Mesenchymal stem cell (in vitro differentiated cells and primary cell): ENCODE measurements around the gene FBXW9.

Experiments used
- DNase-seq: peaks from one replicate; pipeline ENCODE4 v3.0.0-alpha.2; 2013
- H2AFZ ChIP-seq: one replicate; pipeline ENCODE4 v1.6.1; 2013; ENCODE audit warnings: low read depth, mild to moderate bottlenecking, control low read depth, inconsistent platforms, low read length, moderate library complexity
- H2AK5ac ChIP-seq: 2 replicates; pipeline ENCODE4 v1.6.1; 2013; ENCODE audit warnings: low read length, moderate library complexity, mild to moderate bottlenecking, inconsistent platforms; ENCODE audit not compliant: severe bottlenecking
- H2BK120ac ChIP-seq: one replicate; pipeline ENCODE4 v1.6.1; 2013; ENCODE audit warnings: low read depth, mild to moderate bottlenecking, inconsistent platforms, low read length, moderate library complexity
- H2BK12ac ChIP-seq, 2 experiments: one replicate each; pipeline ENCODE4 v1.6.1; 2013; ENCODE audit warnings: inconsistent platforms in 2 of 2, low read length in 2 of 2, mild to moderate bottlenecking in 2 of 2, moderate library complexity in 2 of 2, control low read depth in 1 of 2
- H2BK15ac ChIP-seq: one replicate; pipeline ENCODE4 v1.6.1; 2013; ENCODE audit warnings: mild to moderate bottlenecking, low read depth, inconsistent platforms; ENCODE audit not compliant: poor library complexity, severe bottlenecking
- H2BK5ac ChIP-seq: 2 replicates; pipeline ENCODE4 v1.6.1; 2013; ENCODE audit warnings: low read depth, mild to moderate bottlenecking, low read length, control low read depth, inconsistent platforms; ENCODE audit not compliant: poor library complexity, severe bottlenecking
- H3K14ac ChIP-seq, 2 experiments: one replicate each; pipeline ENCODE4 v1.6.1; 2013; ENCODE audit warnings: inconsistent platforms in 2 of 2, low read length in 2 of 2, control low read depth in 1 of 2, mild to moderate bottlenecking in 1 of 2, moderate library complexity in 1 of 2
- H3K18ac ChIP-seq, 2 experiments: one replicate each; pipeline ENCODE4 v1.6.1; 2013; ENCODE audit warnings: inconsistent platforms in 2 of 2, low read length in 2 of 2, control low read depth in 1 of 2, low read depth in 1 of 2, mild to moderate bottlenecking in 1 of 2
- H3K23ac ChIP-seq, 2 experiments: one replicate each; pipeline ENCODE4 v1.6.1; 2013; ENCODE audit warnings: inconsistent platforms in 2 of 2, low read length in 2 of 2, mild to moderate bottlenecking in 2 of 2, moderate library complexity in 2 of 2, control low read depth in 1 of 2
- H3K27ac ChIP-seq: 2 replicates; pipeline ENCODE4 v1.5.1; 2013; ENCODE audit warnings: mild to moderate bottlenecking, moderate library complexity, low read length, control low read depth, inconsistent platforms; ENCODE audit not compliant: poor library complexity, severe bottlenecking
- H3K27me3 ChIP-seq, 2 experiments: 2 replicates each; pipeline versions ENCODE4 v1.6.1 to v1.7.0; 2013; ENCODE audit warnings: low read length in 2 of 2, mild to moderate bottlenecking in 2 of 2, moderate library complexity in 2 of 2, control low read depth in 1 of 2, inconsistent platforms in 1 of 2; ENCODE audit not compliant: control insufficient read depth in 1 of 2, insufficient read depth in 1 of 2
- H3K36me3 ChIP-seq, 2 experiments: 2 replicates each; pipeline versions ENCODE4 v1.6.1 to v1.7.0; 2013; ENCODE audit warnings: low read length in 2 of 2, control low read depth in 1 of 2, inconsistent platforms in 1 of 2, low read depth in 1 of 2, mild to moderate bottlenecking in 1 of 2; ENCODE audit not compliant: insufficient read depth in 2 of 2, control insufficient read depth in 1 of 2
- H3K4ac ChIP-seq, 2 experiments: one replicate each; pipeline ENCODE4 v1.6.1; 2013; ENCODE audit warnings: inconsistent platforms in 2 of 2, low read length in 2 of 2, mild to moderate bottlenecking in 2 of 2, moderate library complexity in 2 of 2, control low read depth in 1 of 2, low read depth in 1 of 2
- H3K4me1 ChIP-seq: 2 replicates; pipeline ENCODE4 v1.6.1; 2013; ENCODE audit warnings: low read depth, low read length, control low read depth; ENCODE audit not compliant: control insufficient read depth, insufficient read depth
- H3K4me2 ChIP-seq: 2 replicates; pipeline ENCODE4 v1.6.1; 2013; ENCODE audit warnings: low read length, mild to moderate bottlenecking, inconsistent platforms; ENCODE audit not compliant: poor library complexity, severe bottlenecking
- H3K4me3 ChIP-seq, 2 experiments: 2 replicates each; pipeline versions ENCODE4 v1.5.1 to v1.7.0; 2013; ENCODE audit warnings: low read length in 2 of 2, mild to moderate bottlenecking in 2 of 2, control low read depth in 1 of 2, low read depth in 1 of 2; ENCODE audit not compliant: insufficient read depth in 1 of 2
- H3K79me1 ChIP-seq: replicated peaks from 2 replicates; pipeline ENCODE4 v1.6.1; 2013; ENCODE audit warnings: mild to moderate bottlenecking, control low read depth, low read length, inconsistent platforms; ENCODE audit not compliant: poor library complexity, severe bottlenecking
- H3K9ac ChIP-seq: 2 replicates; pipeline ENCODE4 v1.7.0; 2013; ENCODE audit warnings: mild to moderate bottlenecking, low read length, moderate library complexity
- H3K9me3 ChIP-seq: 2 replicates; pipeline ENCODE4 v1.7.0; 2013; ENCODE audit warnings: mild to moderate bottlenecking, low read length; ENCODE audit not compliant: control insufficient read depth
- H4K8ac ChIP-seq: one replicate; pipeline ENCODE4 v1.6.1; 2013; ENCODE audit warnings: inconsistent platforms, mild to moderate bottlenecking, low read length, moderate library complexity
- H4K91ac ChIP-seq: one replicate; pipeline ENCODE4 v1.6.1; 2013; ENCODE audit warnings: mild to moderate bottlenecking, low read length, inconsistent platforms
- WGBS: methylation state at CpG from one replicate; pipeline ENCODE4 v1.1.7; 2013; ENCODE audit warnings: mixed read lengths; 5-methylcytosine and 5-hydroxymethylcytosine counted together

Gene FBXW9

DNA sequence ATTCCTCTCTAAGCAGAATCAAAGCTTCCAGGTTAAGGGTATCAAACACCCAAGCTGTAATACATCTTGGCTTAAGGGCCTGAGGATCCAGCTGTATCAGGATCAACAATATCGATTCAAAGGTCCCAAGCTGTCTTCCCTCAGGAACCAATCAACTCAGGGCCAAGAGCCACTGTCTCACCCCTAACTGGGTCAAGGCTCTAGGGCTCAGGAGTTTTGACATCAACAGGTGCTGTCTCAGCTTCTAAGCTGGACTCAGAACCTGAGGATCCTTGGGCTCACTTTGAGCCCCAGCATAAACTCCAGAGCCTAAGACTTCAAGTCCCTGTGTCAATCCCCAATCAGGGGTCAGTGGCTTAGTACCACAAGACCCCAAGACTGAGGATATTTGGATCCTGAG is 917 bp downstream of the FBXW9 start:
- H2BK12ac ChIP-seq, result no peak overlapping the region
- H3K14ac ChIP-seq, result no peak overlapping the region
- WGBS, result 100% methylated on average over 1 of the region's 1 CpG
- peak overlapping the region; percentile 96 for H3K4me2 ChIP-seq
- no peak overlapping the region for H4K91ac ChIP-seq
- no peak overlapping the region for H3K23ac ChIP-seq
- H3K9me3 ChIP-seq, result no peaks in the 10 kb centered on the region
- H3K36me3 ChIP-seq, result peaks cover 44 to 47% of the 10 kb centered on the region in 2 experiments
- H2BK5ac ChIP-seq, result no peak overlapping the region
- H3K9ac ChIP-seq, result peak overlapping the region; percentile 91
- no peak overlapping the region for H2BK15ac ChIP-seq
- peaks cover 17% of the 10 kb centered on the region for H3K4me1 ChIP-seq
- no peak overlapping the region for H2BK120ac ChIP-seq
- H4K8ac ChIP-seq, result peak overlapping the region; percentile 80
- H3K18ac ChIP-seq, result no peak overlapping the region
- H3K4me3 ChIP-seq, result peak overlapping the region; percentile 84 to 97
- no peak overlapping the region for H3K27ac ChIP-seq
- no peak overlapping the region for H2AK5ac ChIP-seq
- DNase-seq, result no peak
- H2AFZ ChIP-seq, result no peak overlapping the region
- peaks cover 30% of the 10 kb centered on the region for H3K79me1 ChIP-seq
- H3K4ac ChIP-seq, result no peak overlapping the region
- H3K27me3 ChIP-seq, result no peaks in the 10 kb centered on the region

DNA sequence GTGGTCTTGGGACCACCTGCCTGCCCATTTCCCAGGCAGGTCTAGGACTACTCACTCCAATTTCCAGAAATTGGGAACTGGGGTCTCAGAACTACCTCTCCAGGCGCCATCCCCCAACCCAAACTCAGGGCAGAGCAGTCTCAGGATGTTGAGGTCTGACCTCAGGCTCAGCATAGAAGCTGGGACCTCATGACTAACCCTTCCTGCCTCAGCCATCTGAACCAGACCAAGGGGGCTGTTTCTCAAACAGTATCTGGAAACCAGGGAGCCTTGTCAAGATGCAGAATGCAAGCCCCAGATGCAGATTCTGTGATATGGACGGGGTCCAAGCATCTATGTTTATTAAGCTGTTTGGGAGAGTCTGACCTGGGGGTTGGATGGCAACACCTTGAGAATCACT is 1.3 kb downstream of the FBXW9 start:
- no peak for DNase-seq
- H3K79me1 ChIP-seq, result peaks cover 33% of the 10 kb centered on the region
- H2BK5ac ChIP-seq, result no peak overlapping the region
- no peak overlapping the region for H2AFZ ChIP-seq
- no peaks in the 10 kb centered on the region for H3K27me3 ChIP-seq
- H4K91ac ChIP-seq, result no peak overlapping the region
- no peak overlapping the region for H3K4ac ChIP-seq
- H2BK12ac ChIP-seq, result no peak overlapping the region
- H3K14ac ChIP-seq, result no peak overlapping the region
- 95% methylated on average over 2 of the region's 2 CpGs for WGBS
- H2BK15ac ChIP-seq, result no peak overlapping the region
- no peak overlapping the region for H3K4me2 ChIP-seq
- H3K4me1 ChIP-seq, result peaks cover 17% of the 10 kb centered on the region
- no peaks in the 10 kb centered on the region for H3K9me3 ChIP-seq
- no peak overlapping the region for H3K27ac ChIP-seq
- H4K8ac ChIP-seq, result no peak overlapping the region
- no peak overlapping the region for H3K23ac ChIP-seq
- no peak overlapping the region for H2AK5ac ChIP-seq
- H3K4me3 ChIP-seq, result peak overlapping the region in 1 of 2 experiments; percentile 97
- peak overlapping the region; percentile 91 for H3K9ac ChIP-seq
- H3K36me3 ChIP-seq, result peaks cover 41 to 43% of the 10 kb centered on the region in 2 experiments
- no peak overlapping the region for H3K18ac ChIP-seq
- no peak overlapping the region for H2BK120ac ChIP-seq

DNA sequence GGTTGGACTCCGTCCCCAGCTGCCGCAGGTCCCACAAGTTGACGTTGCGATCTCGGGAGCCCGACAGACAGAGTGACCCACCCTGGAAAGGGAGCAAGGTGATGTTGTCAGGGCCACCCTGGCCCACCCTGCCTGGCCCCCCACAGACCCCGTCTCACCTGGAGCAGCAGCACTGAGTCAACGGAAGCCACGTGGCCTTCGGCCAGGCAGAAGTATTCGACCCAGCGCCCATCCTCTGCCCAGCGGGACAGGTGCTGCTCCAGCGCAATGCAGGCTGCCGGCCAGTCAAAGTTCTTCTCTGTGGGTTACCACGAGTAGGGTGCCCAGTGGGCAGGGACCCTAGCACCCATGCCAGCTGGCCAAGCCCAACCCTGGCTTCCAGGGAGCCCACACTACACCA is 1.8 kb downstream of the FBXW9 start:
- Histone ChIP-seq H3K14ac (no peak overlapping the region), H2BK5ac (no peak overlapping the region), H3K27me3 (no peaks in the 10 kb centered on the region), H3K4ac (no peak overlapping the region), H4K8ac (no peak overlapping the region), H3K9ac (no peak overlapping the region), H3K79me1 (peaks cover 31% of the 10 kb centered on the region), H2BK120ac (no peak overlapping the region), H3K4me1 (peaks cover 17% of the 10 kb centered on the region), H2BK12ac (no peak overlapping the region), H4K91ac (no peak overlapping the region), H3K18ac (no peak overlapping the region), H2BK15ac (no peak overlapping the region), H3K4me3 (no peak overlapping the region), H3K4me2 (no peak overlapping the region), H3K36me3 (peaks cover 36 to 42% of the 10 kb centered on the region in 2 experiments), H3K9me3 (no peaks in the 10 kb centered on the region), H3K23ac (no peak overlapping the region), H2AFZ (no peak overlapping the region), H3K27ac (no peak overlapping the region), H2AK5ac (no peak overlapping the region)
- 95% methylated on average over 16 of the region's 16 CpGs for WGBS
- no peak for DNase-seq

DNA sequence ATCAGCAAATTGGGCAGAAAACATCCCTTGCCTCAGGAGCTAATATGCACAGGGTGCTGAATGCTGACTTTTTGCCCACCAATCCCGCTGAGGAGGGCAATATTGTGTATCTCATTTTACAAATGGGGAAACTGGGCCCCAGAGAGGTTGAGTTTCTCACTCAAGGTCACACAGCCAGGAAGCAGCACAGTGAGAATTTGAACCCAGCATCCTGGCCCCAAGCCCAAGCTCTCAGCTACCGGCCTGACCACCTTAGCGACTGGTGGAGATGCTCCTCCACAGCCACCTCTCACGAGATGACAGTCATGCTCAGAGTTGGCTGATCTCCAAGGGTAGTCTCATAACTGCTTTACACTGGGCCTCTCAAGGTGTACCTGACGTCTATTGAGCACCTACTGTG is 3.5 kb downstream of the FBXW9 start:
- Histone ChIP-seq H3K9ac (no peak overlapping the region), H2BK12ac (no peak overlapping the region), H3K4me2 (no peak overlapping the region), H3K36me3 (peaks cover 34 to 45% of the 10 kb centered on the region in 2 experiments), H3K4me3 (no peak overlapping the region), H3K4ac (no peak overlapping the region), H3K27me3 (no peaks in the 10 kb centered on the region), H3K79me1 (peaks cover 26% of the 10 kb centered on the region), H2BK120ac (no peak overlapping the region), H2AFZ (no peak overlapping the region), H3K9me3 (no peaks in the 10 kb centered on the region), H3K14ac (no peak overlapping the region), H2AK5ac (no peak overlapping the region), H4K91ac (no peak overlapping the region), H2BK15ac (no peak overlapping the region), H3K27ac (no peak overlapping the region), H3K18ac (no peak overlapping the region), H3K4me1 (peaks cover 17% of the 10 kb centered on the region), H2BK5ac (no peak overlapping the region), H3K23ac (no peak overlapping the region), H4K8ac (no peak overlapping the region)
- WGBS, result 88% methylated on average over 5 of the region's 5 CpGs
- no peak for DNase-seq
